Measurements from ENCODE around the gene SUPT3H.

Gene SUPT3H

GRCh38 chr6:44779130-44779826, 598.5 kb downstream of the SUPT3H start:
- no peak for DNase-seq
